ENCODE data around the gene SH3GL1.

The SH3GL1 gene, protein sequence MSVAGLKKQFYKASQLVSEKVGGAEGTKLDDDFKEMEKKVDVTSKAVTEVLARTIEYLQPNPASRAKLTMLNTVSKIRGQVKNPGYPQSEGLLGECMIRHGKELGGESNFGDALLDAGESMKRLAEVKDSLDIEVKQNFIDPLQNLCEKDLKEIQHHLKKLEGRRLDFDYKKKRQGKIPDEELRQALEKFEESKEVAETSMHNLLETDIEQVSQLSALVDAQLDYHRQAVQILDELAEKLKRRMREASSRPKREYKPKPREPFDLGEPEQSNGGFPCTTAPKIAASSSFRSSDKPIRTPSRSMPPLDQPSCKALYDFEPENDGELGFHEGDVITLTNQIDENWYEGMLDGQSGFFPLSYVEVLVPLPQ

DNA sequence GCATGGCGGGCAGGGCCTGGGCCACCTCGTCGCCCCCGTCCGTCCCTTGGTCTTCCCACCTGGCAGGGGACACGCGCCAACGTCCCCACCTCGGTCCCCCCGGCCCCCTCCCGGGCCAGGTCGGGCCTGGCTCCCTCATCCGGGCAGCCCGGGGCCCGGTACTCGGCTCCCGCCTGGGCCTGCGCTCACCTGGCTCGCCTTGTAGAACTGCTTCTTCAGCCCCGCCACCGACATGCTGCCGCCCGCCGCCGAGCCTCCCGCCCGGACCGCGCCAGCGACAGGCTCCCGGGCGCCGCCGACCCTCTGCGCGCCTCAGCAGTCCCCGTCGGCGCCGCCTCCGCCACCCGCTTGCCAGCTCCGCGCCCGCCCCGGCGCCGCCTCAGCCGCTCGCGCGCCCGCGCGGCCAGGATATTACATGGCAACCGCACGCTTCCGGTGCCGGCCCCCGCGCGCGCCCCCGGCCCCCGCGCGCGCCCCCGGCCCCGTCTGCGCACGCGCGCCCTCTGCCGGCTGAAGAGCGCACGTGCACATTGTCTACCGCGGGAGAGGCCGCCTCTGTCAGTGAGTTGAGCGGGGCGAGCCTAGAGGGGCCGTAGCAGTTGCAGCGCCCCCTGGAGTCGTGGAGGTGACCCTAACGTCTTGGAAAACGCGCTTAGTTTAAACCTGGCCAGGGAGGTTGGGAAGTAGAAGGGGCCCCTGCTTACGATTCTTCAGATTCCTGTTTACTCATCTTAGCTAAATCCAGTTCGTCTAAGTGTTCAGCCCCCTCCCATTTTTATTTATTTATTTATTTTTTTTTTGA lies at the start of gene SH3GL1:
Gene SH3GL1 (minus strand): TSS at position 413 of the 802 bp plus-strand sequence. CDS start 179 bp downstream, at position 234.
- TF ChIP-seq, protein P1, sequence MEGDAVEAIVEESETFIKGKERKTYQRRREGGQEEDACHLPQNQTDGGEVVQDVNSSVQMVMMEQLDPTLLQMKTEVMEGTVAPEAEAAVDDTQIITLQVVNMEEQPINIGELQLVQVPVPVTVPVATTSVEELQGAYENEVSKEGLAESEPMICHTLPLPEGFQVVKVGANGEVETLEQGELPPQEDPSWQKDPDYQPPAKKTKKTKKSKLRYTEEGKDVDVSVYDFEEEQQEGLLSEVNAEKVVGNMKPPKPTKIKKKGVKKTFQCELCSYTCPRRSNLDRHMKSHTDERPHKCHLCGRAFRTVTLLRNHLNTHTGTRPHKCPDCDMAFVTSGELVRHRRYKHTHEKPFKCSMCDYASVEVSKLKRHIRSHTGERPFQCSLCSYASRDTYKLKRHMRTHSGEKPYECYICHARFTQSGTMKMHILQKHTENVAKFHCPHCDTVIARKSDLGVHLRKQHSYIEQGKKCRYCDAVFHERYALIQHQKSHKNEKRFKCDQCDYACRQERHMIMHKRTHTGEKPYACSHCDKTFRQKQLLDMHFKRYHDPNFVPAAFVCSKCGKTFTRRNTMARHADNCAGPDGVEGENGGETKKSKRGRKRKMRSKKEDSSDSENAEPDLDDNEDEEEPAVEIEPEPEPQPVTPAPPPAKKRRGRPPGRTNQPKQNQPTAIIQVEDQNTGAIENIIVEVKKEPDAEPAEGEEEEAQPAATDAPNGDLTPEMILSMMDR (conservative IDR thresholded peaks at IDR 0.05; ENCODE audit: low read depth, low read length), result peak; percentile 87
- H3K4me3 ChIP-seq (ENCODE audit: low read length), result peak within 1 kb of the TSS; percentile 74
- no peak for DNase-seq (ENCODE audit: low read depth)

DNA sequence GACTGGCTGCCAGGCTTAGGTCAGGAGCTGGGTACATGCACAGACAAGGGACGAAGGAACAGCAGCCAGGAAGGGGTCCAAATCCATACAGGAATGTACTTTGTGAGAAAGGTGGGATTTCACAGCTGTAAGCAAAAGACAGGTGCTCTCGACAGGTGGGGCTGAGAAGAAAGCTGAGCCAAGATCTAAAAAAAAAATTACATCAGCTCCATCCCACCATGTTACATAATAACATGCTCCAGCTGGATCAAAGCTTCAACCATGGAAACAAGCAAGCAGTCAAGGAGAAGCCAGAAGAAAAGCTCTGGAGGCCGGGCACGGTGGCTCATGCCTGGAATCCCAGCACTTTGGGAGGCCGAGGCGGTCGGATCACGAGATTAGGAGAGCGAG lies 49.3 kb upstream of the SH3GL1 start:
- no peak overlapping the region for H3K4me3 ChIP-seq (ENCODE audit: low read length)
- TF ChIP-seq, protein P1 (conservative IDR thresholded peaks at IDR 0.05; ENCODE audit: low read depth, low read length), result no peak
- no peak for DNase-seq (ENCODE audit: low read depth)

DNA sequence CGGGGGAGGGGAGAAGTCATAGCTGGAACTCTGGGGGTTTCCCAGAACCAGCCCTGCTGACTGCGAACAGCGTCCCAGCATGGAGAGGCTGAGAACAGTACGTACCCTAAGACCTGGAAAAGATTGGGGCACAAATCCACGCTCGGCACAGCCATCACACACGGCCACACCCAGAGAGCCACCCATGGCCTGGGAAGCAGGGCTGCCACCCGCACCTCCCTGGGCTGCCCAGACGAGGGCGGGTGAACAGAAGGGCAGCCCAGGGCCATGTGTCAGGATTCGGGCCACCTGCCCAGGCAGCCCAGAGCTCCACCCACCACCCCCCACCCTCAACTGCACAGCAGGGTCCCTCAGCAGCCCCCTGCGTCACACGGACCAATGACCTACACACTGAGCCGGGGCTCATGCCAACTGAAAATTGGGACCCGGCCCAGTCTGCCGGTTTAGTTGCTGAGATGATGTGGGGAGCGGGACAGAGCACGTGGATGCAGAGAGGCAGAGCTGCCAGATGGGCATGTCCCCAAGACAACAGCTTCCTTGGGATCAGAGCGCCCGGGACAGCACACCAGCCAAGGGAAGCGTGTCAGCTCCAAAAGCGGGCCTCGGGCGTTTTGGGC lies 48.8 kb upstream of the SH3GL1 start:
- no peak overlapping the region for H3K4me3 ChIP-seq (ENCODE audit: low read length)
- no peak for DNase-seq (ENCODE audit: low read depth)
- TF ChIP-seq, protein P1 (conservative IDR thresholded peaks at IDR 0.05; ENCODE audit: low read depth, low read length), result no peak

DNA sequence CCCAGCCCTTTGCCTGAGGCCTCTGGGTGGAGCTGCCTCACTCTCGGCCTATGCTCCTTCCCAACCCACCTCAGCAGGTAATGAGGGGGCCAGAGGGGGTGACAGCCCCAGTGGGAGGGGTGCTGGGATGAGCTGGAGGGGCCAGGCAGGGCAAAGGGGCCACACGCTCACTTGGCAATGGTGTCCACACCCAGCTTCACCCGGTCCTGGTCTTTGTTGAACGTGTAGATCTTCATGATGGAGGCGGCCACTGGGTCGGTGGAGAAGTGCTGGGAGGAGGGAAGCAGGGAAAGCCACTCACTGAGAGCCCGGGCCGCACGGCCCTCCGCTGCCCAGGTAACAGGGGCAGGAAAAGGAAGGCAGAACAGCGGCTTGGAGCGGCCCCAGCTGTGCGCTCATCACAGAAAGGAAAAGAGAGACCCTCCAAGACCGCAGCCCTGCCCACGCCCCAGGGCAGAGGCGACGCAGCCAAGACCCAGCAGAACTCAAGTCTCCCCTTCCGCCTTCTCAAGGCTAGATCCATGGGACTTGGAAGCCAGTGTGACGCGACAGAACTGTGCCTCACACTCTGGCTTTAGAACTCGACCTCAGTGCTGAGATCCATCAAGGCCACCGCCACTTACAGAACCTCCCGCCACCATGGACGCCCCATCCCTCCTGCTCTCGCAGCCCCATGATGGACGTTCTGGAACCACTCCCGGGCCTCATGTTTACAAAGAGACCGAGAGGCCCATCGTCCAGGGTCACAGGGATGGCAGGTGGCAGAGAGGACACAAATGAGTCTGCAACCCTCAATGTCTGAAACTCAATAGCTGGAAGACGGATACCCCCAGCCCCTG lies 48.0 kb upstream of the SH3GL1 start:
- TF ChIP-seq, protein P1 (conservative IDR thresholded peaks at IDR 0.05; ENCODE audit: low read depth, low read length), result no peak
- no peak overlapping the region for H3K4me3 ChIP-seq (ENCODE audit: low read length)
- DNase-seq (ENCODE audit: low read depth), result no peak

DNA sequence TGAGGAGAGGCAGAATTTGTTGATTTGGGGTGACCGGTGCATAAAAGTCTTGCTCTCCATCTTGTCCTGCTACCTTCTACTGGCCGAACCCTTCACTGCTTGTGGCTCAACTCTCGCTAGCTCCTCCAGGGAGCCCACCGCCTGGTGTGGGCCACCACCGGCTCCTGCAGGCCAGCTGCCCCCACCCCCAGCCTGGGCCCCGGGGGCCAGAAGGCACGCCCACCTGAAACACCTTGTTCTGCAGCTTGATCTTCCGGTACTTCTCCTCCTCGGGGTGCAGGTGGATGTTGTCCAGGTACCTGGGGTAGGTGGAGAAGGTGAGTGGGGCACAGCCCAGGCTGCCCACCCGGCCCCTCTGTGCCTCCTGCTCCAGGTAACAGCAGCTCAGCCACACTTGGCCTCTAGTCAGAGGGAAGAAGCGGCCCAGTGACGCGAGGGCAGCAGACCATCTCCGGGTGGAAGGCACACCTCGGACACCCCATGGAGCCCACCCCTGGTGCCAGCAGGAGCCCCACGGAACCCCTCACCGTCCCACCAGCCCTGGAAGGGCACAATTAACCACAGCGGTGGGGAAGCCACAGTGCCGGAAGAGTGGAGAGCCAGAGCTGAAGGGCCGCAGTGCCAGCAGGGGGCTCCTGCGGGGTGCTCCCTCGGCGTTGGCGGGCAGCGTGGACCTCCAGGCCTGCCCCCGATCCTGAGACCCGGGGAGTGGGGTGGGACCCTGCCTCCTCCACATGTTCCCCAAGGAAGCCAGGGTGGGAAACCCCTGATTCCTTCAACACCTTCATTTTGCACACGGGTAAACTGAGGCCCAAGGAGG lies 47.2 kb upstream of the SH3GL1 start:
- DNase-seq (ENCODE audit: low read depth), result no peak
- TF ChIP-seq, protein P1 (conservative IDR thresholded peaks at IDR 0.05; ENCODE audit: low read depth, low read length), result no peak
- H3K4me3 ChIP-seq (ENCODE audit: low read length), result no peak overlapping the region

DNA sequence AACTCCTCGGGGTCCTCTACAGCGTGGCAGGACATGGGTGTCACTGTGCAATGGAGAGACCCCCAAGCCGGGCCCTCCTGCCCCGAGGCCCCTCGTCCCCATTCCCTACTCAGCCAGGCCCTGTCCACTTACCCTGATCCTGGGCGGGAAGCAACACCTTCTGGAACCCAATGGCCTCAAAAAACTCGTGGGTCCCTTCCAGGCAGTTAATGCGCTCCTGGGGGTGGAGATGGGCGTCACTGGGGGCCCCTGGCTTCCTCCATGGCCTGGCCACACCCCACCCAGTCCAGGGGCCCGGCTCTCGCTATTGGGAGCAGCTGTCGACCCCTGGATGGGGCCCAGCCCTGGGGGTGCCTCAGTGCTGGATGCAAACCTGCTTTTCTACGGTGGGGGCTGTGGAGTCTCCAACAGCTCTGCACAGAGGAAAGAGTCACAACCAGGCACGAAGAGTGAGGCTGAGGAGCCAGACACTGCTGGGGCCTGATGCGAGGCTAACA lies 46.4 kb upstream of the SH3GL1 start:
- H3K4me3 ChIP-seq (ENCODE audit: low read length), result no peak overlapping the region
- no peak for DNase-seq (ENCODE audit: low read depth)
- TF ChIP-seq, protein P1 (conservative IDR thresholded peaks at IDR 0.05; ENCODE audit: low read depth, low read length), result no peak

Measured in retinal pigment epithelial cell (primary cell).